K562 (cell line): ENCODE results near the gene DYNC1H1. TPM values are rescaled to one million over a fixed set of nuclear protein-coding genes. Genes with fewer than 3 reads are reported as not detected.

Source experiments
- ATAC-seq: fragments of 200-7000 bp; cut with Tn5 transposase; 3 replicates; pipeline ENCODE4 v1.9.1; 2020; ENCODE audit warnings: moderate library complexity
- BruUV-seq: library from RNA; stranded (reverse); fragments of 400-500 nt; replicated peaks from 2 replicates; lab custom pipeline; 2021; lab: Mats Ljungman, UMichigan
- CTCF ChIA-PET: fragments of 300-600 bp; formaldehyde crosslinking; extraction: SDS; loops from one replicate; lab custom pipeline; 2021; ENCODE audit warnings: low intra/inter-chr PET ratio; lab: Yijun Ruan, JAX
- POLR2A ChIA-PET: fragments of 300-600, 350-650 bp; sonication (Branson Sonifier 250); formaldehyde crosslinking; extraction: SDS; loops from one replicate; lab custom pipeline; 2021; ENCODE audit warnings: antibody characterized with exemption, inconsistent platforms; lab: Yijun Ruan, JAX
- DNase-seq, 4 experiments: peaks; one replicate each; pipeline versions ENCODE4 v3.0.0 to v3.0.0-alpha.2; 2011 to 2018; ENCODE audit warnings: low spot score in 3 of 4, mixed read lengths in 3 of 4; ENCODE audit errors: extremely low read depth in 1 of 4
- FAIRE-seq: peaks from 2 replicates; lab custom pipeline; 2011; peaks lifted over from hg19 to GRCh38; lab: Jason Lieb, UNC
- H2AFZ ChIP-seq: 2 replicates; pipeline ENCODE4 v1.6.0; 2011; ENCODE audit warnings: low read depth, low read length, control low read depth, inconsistent platforms
- H3K27ac ChIP-seq: fragments of 200-600 bp; 3 replicates; pipeline ENCODE4 v1.8.0; 2011; ENCODE audit warnings: low read depth, mild to moderate bottlenecking, control low read depth, inconsistent platforms, low read length, moderate library complexity, mixed read lengths; ENCODE audit errors: extremely low read depth
- H3K27me3 ChIP-seq, 2 experiments: fragments of 300-600 bp in 1 of 2; 2 replicates in 1 of 2; 3 replicates in 1 of 2; pipeline versions ENCODE4 v1.6.0 to v1.8.0; 2011; ENCODE audit warnings: inconsistent platforms in 2 of 2, low read length in 2 of 2, mild to moderate bottlenecking in 1 of 2, mixed read lengths in 1 of 2, moderate library complexity in 1 of 2; ENCODE audit not compliant: control insufficient read depth in 2 of 2, insufficient read depth in 2 of 2
- H3K36me3 ChIP-seq: fragments of 300-600 bp; 3 replicates; pipeline ENCODE4 v1.8.0; 2011; ENCODE audit warnings: mild to moderate bottlenecking, low read length, inconsistent platforms; ENCODE audit not compliant: control insufficient read depth, insufficient read depth
- H3K4me1 ChIP-seq, 2 experiments: fragments of 200-600 bp in 1 of 2; replicated peaks in 1 of 2; 2 replicates in 1 of 2; 3 replicates in 1 of 2; pipeline versions ENCODE4 v1.5.1 to v1.8.0; 2011; ENCODE audit warnings: inconsistent platforms in 2 of 2, low read length in 2 of 2, mild to moderate bottlenecking in 1 of 2, mixed read lengths in 1 of 2, moderate library complexity in 1 of 2; ENCODE audit not compliant: control insufficient read depth in 2 of 2, insufficient read depth in 2 of 2
- H3K4me2 ChIP-seq: 2 replicates; pipeline ENCODE4 v1.6.1; 2011; ENCODE audit warnings: low read length, control low read depth, inconsistent platforms, mixed read lengths; ENCODE audit not compliant: insufficient read depth
- H3K4me3 ChIP-seq: fragments of 200-600 bp; sonication (generic), shearing (Covaris generic); 2 replicates; pipeline ENCODE4 v1.5.1; 2016; ENCODE audit warnings: control low read depth, inconsistent platforms
- H3K79me2 ChIP-seq: fragments of 200-600 bp; 3 replicates; pipeline ENCODE4 v1.8.0; 2011; ENCODE audit warnings: low read length, inconsistent platforms; ENCODE audit not compliant: control insufficient read depth, insufficient read depth
- H3K9ac ChIP-seq, 2 experiments: 2 replicates each; pipeline versions ENCODE4 v1.6.0 to v1.6.1; 2011; ENCODE audit warnings: low read depth in 2 of 2, low read length in 2 of 2, control low read depth in 1 of 2, inconsistent platforms in 1 of 2, mild to moderate bottlenecking in 1 of 2, mixed read lengths in 1 of 2; ENCODE audit not compliant: insufficient read depth in 1 of 2
- H3K9me1 ChIP-seq: one replicate; pipeline ENCODE4 v1.6.0; 2011; ENCODE audit warnings: inconsistent platforms, mild to moderate bottlenecking, low read length, moderate library complexity; ENCODE audit not compliant: control insufficient read depth, insufficient read depth
- H3K9me3 ChIP-seq: replicated peaks from 2 replicates; pipeline ENCODE4 v1.5.1; 2011; ENCODE audit warnings: low read depth, low read length, inconsistent platforms; ENCODE audit not compliant: control insufficient read depth, insufficient read depth
- H4K20me1 ChIP-seq: replicated peaks from 2 replicates; pipeline ENCODE4 v1.6.1; 2011; ENCODE audit warnings: low read length, inconsistent platforms, mixed read lengths; ENCODE audit not compliant: control insufficient read depth, insufficient read depth
- CGGBP1 ChIP-seq: fragments of 250-450 bp; sonication (Bioruptor Pico); IDR thresholded peaks from 2 replicates; pipeline ENCODE4 v1.9.0; 2021; ENCODE audit warnings: mild to moderate bottlenecking
- EP300 ChIP-seq: IDR thresholded peaks from 2 replicates; pipeline ENCODE4 v1.6.1; 2012; ENCODE audit warnings: low read length, improper control_type of control experiment
- HMGN3 ChIP-seq: IDR thresholded peaks from 2 replicates; pipeline ENCODE4 v1.6.1; 2011; ENCODE audit warnings: borderline replicate concordance, low read depth, mild to moderate bottlenecking, mixed read lengths, low read length; ENCODE audit not compliant: insufficient read length; ENCODE audit errors: extremely low read depth
- HNRNPH1 ChIP-seq: fragments of 200-400 bp; formaldehyde crosslinking; optimal IDR thresholded peaks from 2 replicates; pipeline ENCODE3; 2017; ENCODE audit warnings: low read depth, mild to moderate bottlenecking, low read length, moderate library complexity
- PRMT5 ChIP-seq: sonication (generic); formaldehyde crosslinking; IDR thresholded peaks from 2 replicates; pipeline ENCODE4 v1.5.0; 2020; ENCODE audit warnings: missing genetic modification reagents
- SNRNP70 ChIP-seq: fragments of 200-400 bp; formaldehyde crosslinking; optimal IDR thresholded peaks from 2 replicates; pipeline ENCODE3; 2017; ENCODE audit warnings: low read depth, low read length
- SUPT5H ChIP-seq: fragments of 450-650 bp; IDR thresholded peaks from 2 replicates; pipeline ENCODE4 v1.6.1; 2016
- TEAD1 ChIP-seq, 2 experiments: fragments of 450-650 bp in 1 of 2; sonication (generic) in 1 of 2; formaldehyde crosslinking; IDR thresholded peaks; 2 replicates each; pipeline versions ENCODE4 v1.4.0 to v1.8.0; 2020 to 2022; ENCODE audit warnings: mild to moderate bottlenecking in 2 of 2, missing genetic modification reagents in 1 of 2
- ZBTB40 ChIP-seq, 2 experiments: fragments of 450-650 bp in 1 of 2; sonication (generic) in 1 of 2; formaldehyde crosslinking in 1 of 2; IDR thresholded peaks; 2 replicates each; pipeline versions ENCODE4 v1.7.1 to v1.9.0; 2016 to 2022; ENCODE audit warnings: inconsistent platforms in 1 of 2, mild to moderate bottlenecking in 1 of 2, missing genetic modification reagents in 1 of 2
- ZNF384 ChIP-seq: IDR thresholded peaks from 2 replicates; pipeline ENCODE4 v1.6.1; 2012; ENCODE audit warnings: low read depth, low read length, improper control_type of control experiment
- WGBS: fragments of 100-300 bp; shearing (Covaris generic); methylation state at CpG from one replicate; pipeline ENCODE4 v1.1.6; 2016; ENCODE audit warnings: low coverage, mixed read lengths; ENCODE audit not compliant: insufficient coverage; ENCODE audit errors: missing lambda C conversion rate; 5-methylcytosine and 5-hydroxymethylcytosine counted together
- in situ Hi-C: fragments of 300-500 bp; cut with MboI; formaldehyde crosslinking; loops from 4 replicates; pipeline ENCODE4 v1.15.0; 2018; ENCODE audit warnings: inconsistent platforms, mixed read lengths
- intact Hi-C: fragments of 100-400 bp; cut with micrococcal nuclease; formaldehyde crosslinking; loops from 2 replicates; pipeline ENCODE4 v1.14.2; 2022
- polyA plus RNA-seq, 8 experiments: library from polyadenylated mRNA; depleted of rRNA in 4 of 8; stranded (reverse) in 5 of 8; unstranded in 3 of 8; fragments of >200 nt; fragmentation: Nextera tagmentation in 2 of 8; fragmentation: Illumina TruSeq in 1 of 8; extraction: Ambion mirVana in 2 of 8; extraction: Trizol in 1 of 8; gene quantifications; 2 replicates each; pipeline versions ENCODE4 v1.2.1 to v1.2.3, GENCODE V29; 2011 to 2014; ENCODE audit warnings: inconsistent platforms in 1 of 8, missing spikeins in 1 of 8
- total RNA-seq, 7 experiments: library from RNA; depleted of rRNA in 6 of 7; stranded (reverse); fragments of >200 nt in 6 of 7; fragmentation: Illumina TruSeq in 2 of 7; extraction: Trizol in 2 of 7; gene quantifications; 2 replicates each; pipeline versions ENCODE4 v1.2.1 to v1.2.3, GENCODE V29; 2011 to 2021; ENCODE audit warnings: low replicate concordance in 1 of 7

DYNC1H1 gene
- total and polyA plus RNA-seq, 9 of the 15 experiments (the other 6 are each of a cell fraction or from before 2014, with no cell fraction given), result 31.9 to 335 (median 115) TPM

GRCh38 chr14:102086972-102087761, 122.8 kb downstream of the DYNC1H1 start, which contains the start of gene HSP90AA1 (continued):
- TF ChIP-seq CGGBP1 (CRISPR knock-in tag) (no peak), TEAD1 (CRISPR knock-in tag; IDR thresholded peaks at IDR 0.05) (peak in 1 of 2 experiments; percentile 55; a peak in 1 of 4 replicates), EP300 (peak; percentile 65), HMGN3 (peak; percentile 54)

- DNase-seq (no peak), ATAC-seq (no peak), FAIRE-seq (no peak)
- peaks cover 28% of the 10 kb centered on the region for H4K20me1 ChIP-seq
- peaks cover 57% of the 10 kb centered on the region for H3K79me2 ChIP-seq
- H3K27me3 ChIP-seq, result no peaks in the 10 kb centered on the region
- H2AFZ ChIP-seq, result peak overlapping the region; percentile 68
- 0% methylated on average over 4 of the region's 11 CpGs for WGBS
- peak overlapping the region; percentile 97 for H3K27ac ChIP-seq
- H3K9ac ChIP-seq, result peak overlapping the region; percentile 92 to 95
- in situ Hi-C loops, result no loop called here
- intact Hi-C loops, result loop anchor here (2.0 to 5.0 kb wide), 2 partner anchors 25 to 400 kb away; no protein-coding TSS in a partner anchor
- peaks cover 21 to 34% of the 10 kb centered on the region in 2 experiments; a peak in 4 of 5 replicates for H3K4me1 ChIP-seq
- H3K4me2 ChIP-seq, result peak overlapping the region; percentile 64
- ChIA-PET POLR2A (interaction anchor here (0.6 to 1.1 kb wide), 4 partner anchors 9 to 132 kb away, joined by 3 to 4 read pairs (median 4); no protein-coding TSS in a partner anchor), CTCF (interaction anchor here (0.9 kb wide), 1 partner anchor 11 kb away, joined by 3 read pairs; no protein-coding TSS in a partner anchor)
- BruUV-seq, result no TSS peak
- H3K36me3 ChIP-seq, result peaks cover 36% of the 10 kb centered on the region
- no peaks in the 10 kb centered on the region for H3K9me1 ChIP-seq
- H3K9me3 ChIP-seq, result no peaks in the 10 kb centered on the region
- peak overlapping the region; percentile 89 for H3K4me3 ChIP-seq
- TF ChIP-seq HNRNPH1 (no peak), SUPT5H (0 out of 2 replicates have a peak, but pooled peaks have one; percentile 26), SNRNP70 (no peak), ZNF384 (peak; percentile 35; the same call in 1 of the 2 replicates), ZBTB40 (IDR thresholded peaks at IDR 0.05) (0 out of 2 replicates have a peak, but pooled peaks have one; percentile 33), ZBTB40 (CRISPR knock-in tag; IDR thresholded peaks at IDR 0.05) (no peak), PRMT5 (CRISPR knock-in tag) (no peak)
Measured at GRCh38 chr14:102087762-102088011, 123.3 kb downstream of the DYNC1H1 start.
